Mucosa of stomach (tissue), 1 donor: Measurements from ENCODE around the gene VAMP3.
"Not testable (repeated sequence)": the region's sequence is repeated elsewhere in the genome, so short reads cannot be mapped to it uniquely, and the experiment has no call there.

Source experiments
- H3K27me3 ChIP-seq: one replicate; pipeline ENCODE4 v1.7.0; 2013; ENCODE audit warnings: mild to moderate bottlenecking, low read length; ENCODE audit not compliant: control insufficient read depth, insufficient read depth
- H3K36me3 ChIP-seq: one replicate; pipeline ENCODE4 v1.7.0; 2013; ENCODE audit warnings: low read length; ENCODE audit not compliant: control insufficient read depth, insufficient read depth
- H3K4me1 ChIP-seq: one replicate; pipeline ENCODE4 v1.7.0; 2013; ENCODE audit warnings: mild to moderate bottlenecking, low read length; ENCODE audit not compliant: control insufficient read depth, insufficient read depth
- H3K4me3 ChIP-seq: one replicate; pipeline ENCODE4 v1.7.0; 2013; ENCODE audit warnings: low read length
- H3K9ac ChIP-seq: one replicate; pipeline ENCODE4 v1.7.0; 2013; ENCODE audit warnings: mild to moderate bottlenecking, low read length, moderate library complexity
- H3K9me3 ChIP-seq: one replicate; pipeline ENCODE4 v1.7.0; 2013; ENCODE audit warnings: mild to moderate bottlenecking, low read length, moderate library complexity; ENCODE audit not compliant: control insufficient read depth
- donor health status: Pancreatic carcinoma.

The VAMP3 gene

GRCh38 chr1:7789828-7790227 lies 18.7 kb downstream of the VAMP3 start:
- Histone ChIP-seq H3K4me3 (no peak overlapping the region), H3K9ac (no peak overlapping the region), H3K9me3 (no peaks in the 10 kb centered on the region), H3K36me3 (peaks cover 12% of the 10 kb centered on the region), H3K4me1 (peaks cover 19% of the 10 kb centered on the region), H3K27me3 (no peaks in the 10 kb centered on the region)

- H3K27me3 ChIP-seq, H3K9ac ChIP-seq, H3K9me3 ChIP-seq, H3K4me3 ChIP-seq: not testable (repeated sequence)
- Histone ChIP-seq H3K36me3 (peaks cover 12% of the 10 kb centered on the region), H3K4me1 (peaks cover 14% of the 10 kb centered on the region)
Observed at GRCh38 chr1:7791027-7791426, 19.9 kb downstream of the VAMP3 start.

GRCh38 chr1:7795406-7795805 lies 24.3 kb downstream of the VAMP3 start:
- Histone ChIP-seq H3K36me3 (peaks cover 12% of the 10 kb centered on the region), H3K4me3 (no peak overlapping the region), H3K4me1 (no peaks in the 10 kb centered on the region), H3K27me3 (no peaks in the 10 kb centered on the region), H3K9me3 (no peaks in the 10 kb centered on the region), H3K9ac (no peak overlapping the region)

GRCh38 chr1:7805460-7805859 lies 34.4 kb downstream of the VAMP3 start:
- no peaks in the 10 kb centered on the region for H3K4me1 ChIP-seq
- no peak overlapping the region for H3K9ac ChIP-seq
- no peaks in the 10 kb centered on the region for H3K27me3 ChIP-seq
- H3K36me3 ChIP-seq: no peaks in the 10 kb centered on the region
- no peak overlapping the region for H3K4me3 ChIP-seq
- H3K9me3 ChIP-seq: no peaks in the 10 kb centered on the region

- Histone ChIP-seq H3K36me3 (peaks cover 3% of the 10 kb centered on the region), H3K4me3 (no peak overlapping the region), H3K9me3 (no peaks in the 10 kb centered on the region)
Observed at GRCh38 chr1:7808253-7808844, 37.3 kb downstream of the VAMP3 start.

GRCh38 chr1:7809742-7810141 lies 38.6 kb downstream of the VAMP3 start:
- Histone ChIP-seq H3K27me3 (no peaks in the 10 kb centered on the region), H3K9me3 (peaks cover 4% of the 10 kb centered on the region), H3K4me3 (no peak overlapping the region), H3K9ac (no peak overlapping the region), H3K4me1 (no peaks in the 10 kb centered on the region), H3K36me3 (peaks cover 9% of the 10 kb centered on the region)

More at GRCh38 chr1:7808253-7808844, 37.3 kb downstream of the VAMP3 start:
- H3K9ac ChIP-seq: no peak overlapping the region
- no peaks in the 10 kb centered on the region for H3K27me3 ChIP-seq
- no peaks in the 10 kb centered on the region for H3K4me1 ChIP-seq

- H3K4me3 ChIP-seq: no peak overlapping the region
- H3K27me3 ChIP-seq: no peaks in the 10 kb centered on the region
- no peak overlapping the region for H3K9ac ChIP-seq
- H3K36me3 ChIP-seq: peaks cover 9% of the 10 kb centered on the region
- H3K9me3 ChIP-seq: peaks cover 4% of the 10 kb centered on the region
- no peaks in the 10 kb centered on the region for H3K4me1 ChIP-seq
Observed at GRCh38 chr1:7810395-7810794, 39.3 kb downstream of the VAMP3 start.

GRCh38 chr1:7811476-7811875 lies 40.4 kb downstream of the VAMP3 start:
- Histone ChIP-seq H3K9ac (no peak overlapping the region), H3K4me3 (no peak overlapping the region), H3K27me3 (no peaks in the 10 kb centered on the region), H3K36me3 (peaks cover 9% of the 10 kb centered on the region), H3K9me3 (peaks cover 4% of the 10 kb centered on the region), H3K4me1 (no peaks in the 10 kb centered on the region)

- no peaks in the 10 kb centered on the region for H3K27me3 ChIP-seq
- H3K4me1 ChIP-seq: no peaks in the 10 kb centered on the region
- H3K9ac ChIP-seq: no peak overlapping the region
- no peak overlapping the region for H3K4me3 ChIP-seq
- peaks cover 9% of the 10 kb centered on the region for H3K36me3 ChIP-seq
- peaks cover 4% of the 10 kb centered on the region for H3K9me3 ChIP-seq
Observed at GRCh38 chr1:7813677-7814373, 42.7 kb downstream of the VAMP3 start.

GRCh38 chr1:7821282-7821681 lies 50.2 kb downstream of the VAMP3 start:
- peaks cover 10% of the 10 kb centered on the region for H3K36me3 ChIP-seq

GRCh38 chr1:7824701-7825100 lies 53.6 kb downstream of the VAMP3 start:
- no peaks in the 10 kb centered on the region for H3K9me3 ChIP-seq
- no peaks in the 10 kb centered on the region for H3K4me1 ChIP-seq
- no peaks in the 10 kb centered on the region for H3K27me3 ChIP-seq
- H3K4me3 ChIP-seq: no peak overlapping the region
- H3K36me3 ChIP-seq: peaks cover 10% of the 10 kb centered on the region
- no peak overlapping the region for H3K9ac ChIP-seq

More at GRCh38 chr1:7821282-7821681, 50.2 kb downstream of the VAMP3 start:
- H3K9ac ChIP-seq: no peak overlapping the region
- H3K4me1 ChIP-seq: no peaks in the 10 kb centered on the region
- H3K9me3 ChIP-seq: no peaks in the 10 kb centered on the region
- H3K27me3 ChIP-seq: no peaks in the 10 kb centered on the region
- no peak overlapping the region for H3K4me3 ChIP-seq

GRCh38 chr1:7826363-7826762 lies 55.3 kb downstream of the VAMP3 start:
- Histone ChIP-seq H3K4me1 (no peaks in the 10 kb centered on the region), H3K4me3 (no peak overlapping the region), H3K9ac (no peak overlapping the region), H3K36me3 (peaks cover 4% of the 10 kb centered on the region), H3K9me3 (no peaks in the 10 kb centered on the region), H3K27me3 (no peaks in the 10 kb centered on the region)
